COR-L47 (cell line): ENCODE measurements around the gene TRIM49C.
"Not testable (repeated sequence)": the region's sequence is repeated elsewhere in the genome, so short reads cannot be mapped to it uniquely, and the experiment has no call there.

Experiments
- DNase-seq: peaks from one replicate; lab custom pipeline; 2025; lab: John Stamatoyannopoulos, UW

TRIM49C gene, protein sequence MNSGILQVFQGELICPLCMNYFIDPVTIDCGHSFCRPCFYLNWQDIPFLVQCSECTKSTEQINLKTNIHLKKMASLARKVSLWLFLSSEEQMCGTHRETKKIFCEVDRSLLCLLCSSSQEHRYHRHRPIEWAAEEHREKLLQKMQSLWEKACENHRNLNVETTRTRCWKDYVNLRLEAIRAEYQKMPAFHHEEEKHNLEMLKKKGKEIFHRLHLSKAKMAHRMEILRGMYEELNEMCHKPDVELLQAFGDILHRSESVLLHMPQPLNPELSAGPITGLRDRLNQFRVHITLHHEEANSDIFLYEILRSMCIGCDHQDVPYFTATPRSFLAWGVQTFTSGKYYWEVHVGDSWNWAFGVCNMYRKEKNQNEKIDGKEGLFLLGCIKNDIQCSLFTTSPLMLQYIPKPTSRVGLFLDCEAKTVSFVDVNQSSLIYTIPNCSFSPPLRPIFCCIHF

DNA sequence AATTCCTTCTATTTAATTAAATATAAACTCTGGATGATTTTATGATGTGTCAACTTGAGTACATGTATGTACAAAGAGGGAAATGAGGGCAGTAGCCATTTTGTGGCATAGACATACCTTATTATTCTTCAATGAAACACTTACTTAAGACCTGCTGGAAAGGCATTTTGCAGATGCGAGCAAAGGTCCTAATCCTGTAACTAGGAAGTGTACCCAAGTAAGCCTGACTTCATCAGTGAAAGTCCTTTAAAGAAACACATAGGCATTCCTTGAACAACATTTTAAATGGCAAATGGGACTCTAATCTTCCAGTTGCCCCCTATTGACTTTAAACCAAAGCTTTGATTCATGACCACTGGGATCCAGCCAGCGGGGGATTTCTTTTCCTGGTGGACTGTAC lies at the start of gene TRIM49C:
TRIM49C (plus strand) TSS at position 301 of the 400 bp plus-strand sequence. CDS start 4,106 bp downstream, outside the sequence.
- DNase-seq: not testable (repeated sequence)

DNA sequence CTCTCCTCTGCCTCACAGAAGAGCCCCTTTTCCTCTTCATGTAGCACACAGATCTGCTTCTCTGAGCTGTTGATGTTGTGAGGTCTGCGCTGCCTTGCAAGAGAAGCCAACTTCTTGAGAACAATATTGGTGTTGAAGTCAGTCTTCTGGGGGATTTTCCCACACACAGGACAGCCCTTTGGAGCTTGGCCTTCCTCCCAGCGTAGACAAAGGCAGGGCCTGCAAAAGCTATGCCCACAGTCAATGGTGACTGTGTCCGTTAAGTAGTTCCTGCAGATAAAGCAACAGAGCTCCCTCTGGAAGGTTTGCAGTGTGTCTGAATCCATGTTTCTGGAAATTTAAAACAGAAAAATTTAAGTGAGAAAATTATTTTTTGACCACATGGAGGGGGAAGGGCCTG lies 6.7 kb upstream of the TRIM49C start:
- DNase-seq: not testable (repeated sequence)

DNA sequence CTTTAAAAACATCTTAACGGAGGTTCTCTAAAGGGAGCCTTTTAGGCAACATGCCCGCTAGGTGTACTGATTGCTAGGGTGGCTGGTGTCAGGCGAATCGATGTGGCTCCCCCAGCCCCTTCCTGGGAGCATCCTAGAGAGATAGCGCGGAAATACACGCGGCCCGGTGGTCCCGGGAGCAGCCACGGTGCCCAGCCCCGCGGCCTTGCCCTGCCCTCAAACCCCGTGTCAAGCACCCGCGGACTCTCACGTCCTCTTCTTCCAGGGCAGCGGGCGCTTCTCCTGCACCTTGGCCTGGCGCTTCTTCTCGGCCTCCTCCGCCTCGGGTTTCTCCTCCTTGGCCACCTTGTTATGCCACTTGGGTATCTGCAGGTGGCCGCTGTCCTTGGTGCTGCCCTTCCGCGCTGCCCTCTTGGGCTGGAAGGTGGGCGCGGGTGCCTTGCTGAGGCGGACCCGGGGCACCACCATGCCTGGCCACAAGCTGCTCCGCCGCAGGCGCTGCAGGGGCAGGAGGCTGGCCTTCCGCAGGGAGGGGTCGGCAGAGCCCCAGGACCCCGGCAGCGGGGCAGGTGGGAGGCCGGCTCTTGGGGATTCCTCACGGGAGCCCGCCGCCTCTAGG lies 20.8 kb downstream of the TRIM49C start:
- DNase-seq: not testable (repeated sequence)

DNA sequence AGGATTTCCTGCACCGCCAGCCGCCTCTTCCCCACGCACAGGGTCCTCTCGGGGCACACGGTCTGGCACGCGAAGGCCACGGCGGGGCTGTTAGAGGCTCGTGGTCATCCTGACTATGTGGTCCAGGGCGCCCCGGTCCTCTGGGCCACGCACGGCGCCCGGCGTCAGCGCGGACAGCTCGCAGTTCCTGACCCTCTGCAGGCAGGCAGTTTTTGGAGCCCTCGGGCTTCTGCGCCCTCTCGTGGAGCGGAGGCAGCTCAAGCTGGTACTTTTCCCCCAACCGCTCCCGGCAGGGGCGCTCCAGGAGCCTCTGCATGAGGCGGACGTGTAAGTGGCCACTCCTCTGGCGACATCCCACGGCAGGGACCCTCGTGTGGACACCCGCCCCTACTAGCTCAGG lies 21.4 kb downstream of the TRIM49C start:
- not testable (repeated sequence) for DNase-seq

DNA sequence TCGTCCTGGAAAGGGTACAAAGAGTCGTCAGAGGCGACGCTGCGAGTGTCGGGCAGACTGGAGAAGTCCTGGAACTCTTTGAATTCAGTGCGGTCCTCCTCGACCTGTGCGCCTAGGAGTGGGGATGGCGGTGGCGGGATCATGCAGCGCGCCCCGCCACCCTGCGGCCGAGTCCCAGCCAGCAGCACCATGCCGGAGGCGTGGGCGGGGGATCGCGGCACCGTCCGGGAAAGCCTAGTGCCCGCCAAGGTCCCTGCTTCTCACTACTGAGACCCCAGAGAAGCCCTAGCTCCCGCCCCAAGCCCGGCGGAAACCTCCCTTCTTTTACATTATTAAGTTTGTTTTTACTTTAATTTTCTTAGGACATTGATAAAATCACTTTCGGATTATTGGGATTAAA lies 22.6 kb downstream of the TRIM49C start:
- DNase-seq: not testable (repeated sequence)

GRCh38 chr11:90085650-90086049 lies 54.7 kb downstream of the TRIM49C start, which contains the start of gene UBTFL1:
TSS of gene UBTFL1 (plus strand) at chr11:90085950. CDS start at chr11:90085950, 0 bp downstream.
- not testable (repeated sequence) for DNase-seq

GRCh38 chr11:90088731-90089130 lies 57.8 kb downstream of the TRIM49C start:
- DNase-seq: not testable (repeated sequence)
